Heart left ventricle (tissue), 13 donors: ENCODE measurements around the gene RRP9.

ENCODE experiments used
- CTCF ChIP-seq, 12 donors: fragments of 200-600 bp; sonication (generic) in 4 of 12; IDR thresholded peaks; one replicate each; pipeline versions ENCODE4 v1.5.0 to v1.8.0; 2018 to 2022; ENCODE audit warnings: antibody characterized with exemption in 12 of 12, mild to moderate bottlenecking in 5 of 12
- POLR2A ChIP-seq, 2 donors: fragments of 450-650 bp; IDR thresholded peaks; one replicate each; pipeline ENCODE4 v1.6.1; 2017; ENCODE audit warnings: antibody characterized with exemption in 2 of 2, mild to moderate bottlenecking in 2 of 2, moderate library complexity in 2 of 2
- donor health status: ischemic (EF 13 %, LVEDD 7.1; RV severe dilation, severe dysfunction).
- donor health status: DM: no; HTN: yes; CAD: no.
- donor health status: DM: no; HTN: no; CAD: no.
- donor health status: ischemic (EF 25% LVEDD 6.9; RV normal size, moderate dysfunction).
- donor health status: ischemic (EF 25% LVEDD 5.7; RV mildly dilated, moderate dysfunction).
- donor health status: ischemic (EF 35%, LVEDD 5.7; RV mildly dilated, moderate dysfunction).
- donor health status: nonischemic (EF 11% LVEDD 7.7; RV severe dilation, severe dysfunction).
- donor health status: DM: yes; HTN: yes; CAD: no.
- donor health status: PGD.
- donor health status: ischemic (EF 29% LVEDD 5.4; RV normal size, mild dysfunction).
- donor health status: nonischemic (EF 23%, LVEDD 6.1; RV moderate dilation, normal function).

GRCh38 chr3:51961602-51962569, 20.2 kb upstream of the RRP9 start:
- TF ChIP-seq CTCF (IDR thresholded peaks at IDR 0.05) = no peak
- no peak for TF ChIP-seq POLR2A (IDR thresholded peaks at IDR 0.05)
